Choroid plexus epithelial cell (primary cell): ENCODE data around the gene CCDC152.
A peak's percentile ranks its signal among the peaks of the same experiment; 100 is the strongest.
"Not testable (repeated sequence)": the region's sequence is repeated elsewhere in the genome, so short reads cannot be mapped to it uniquely, and the experiment has no call there.

Experiments used
- DNase-seq: peaks from one replicate; pipeline ENCODE4 v3.0.0-alpha.2; 2010; ENCODE audit warnings: low read depth
- H3K4me3 ChIP-seq: 2 replicates; pipeline ENCODE4 v1.5.1; 2011; ENCODE audit warnings: low read depth, mild to moderate bottlenecking, control low read depth, low read length, moderate library complexity
- TF ChIP-seq, protein P1 (sequence below): conservative IDR thresholded peaks from 2 replicates; pipeline ENCODE4 v1.5.1; 2011; ENCODE audit warnings: low read depth, mild to moderate bottlenecking, control low read depth, inconsistent platforms, low read length, moderate library complexity

Gene CCDC152

DNA sequence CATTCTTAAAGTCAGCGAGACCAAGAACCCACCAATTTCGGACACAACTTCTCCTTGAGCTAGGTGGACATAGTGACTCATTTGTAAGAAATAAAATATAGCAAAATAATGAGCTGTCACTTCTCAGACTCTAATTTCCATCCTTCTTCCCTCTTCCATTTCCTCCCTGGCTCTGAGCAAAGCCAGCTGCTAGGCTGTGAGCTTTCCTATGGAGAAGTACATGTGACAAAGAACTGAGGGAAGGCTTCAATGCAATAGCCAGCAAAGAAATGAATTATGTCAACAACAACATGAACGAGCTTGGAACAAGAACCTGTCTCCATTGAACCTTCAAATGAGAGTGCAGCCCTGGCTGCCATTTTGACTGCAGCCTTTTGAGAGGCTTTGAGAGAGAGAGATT, 81.0 kb downstream of the CCDC152 start:
- no peak overlapping the region for H3K4me3 ChIP-seq
- DNase-seq = no peak
- TF ChIP-seq, protein P1, sequence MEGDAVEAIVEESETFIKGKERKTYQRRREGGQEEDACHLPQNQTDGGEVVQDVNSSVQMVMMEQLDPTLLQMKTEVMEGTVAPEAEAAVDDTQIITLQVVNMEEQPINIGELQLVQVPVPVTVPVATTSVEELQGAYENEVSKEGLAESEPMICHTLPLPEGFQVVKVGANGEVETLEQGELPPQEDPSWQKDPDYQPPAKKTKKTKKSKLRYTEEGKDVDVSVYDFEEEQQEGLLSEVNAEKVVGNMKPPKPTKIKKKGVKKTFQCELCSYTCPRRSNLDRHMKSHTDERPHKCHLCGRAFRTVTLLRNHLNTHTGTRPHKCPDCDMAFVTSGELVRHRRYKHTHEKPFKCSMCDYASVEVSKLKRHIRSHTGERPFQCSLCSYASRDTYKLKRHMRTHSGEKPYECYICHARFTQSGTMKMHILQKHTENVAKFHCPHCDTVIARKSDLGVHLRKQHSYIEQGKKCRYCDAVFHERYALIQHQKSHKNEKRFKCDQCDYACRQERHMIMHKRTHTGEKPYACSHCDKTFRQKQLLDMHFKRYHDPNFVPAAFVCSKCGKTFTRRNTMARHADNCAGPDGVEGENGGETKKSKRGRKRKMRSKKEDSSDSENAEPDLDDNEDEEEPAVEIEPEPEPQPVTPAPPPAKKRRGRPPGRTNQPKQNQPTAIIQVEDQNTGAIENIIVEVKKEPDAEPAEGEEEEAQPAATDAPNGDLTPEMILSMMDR = no peak

- TF ChIP-seq, protein P1 = no peak
- DNase-seq = no peak
- no peak overlapping the region for H3K4me3 ChIP-seq
These were observed 82.6 kb downstream of the CCDC152 start for GRCh38 chr5:42839196-42839595.

DNA sequence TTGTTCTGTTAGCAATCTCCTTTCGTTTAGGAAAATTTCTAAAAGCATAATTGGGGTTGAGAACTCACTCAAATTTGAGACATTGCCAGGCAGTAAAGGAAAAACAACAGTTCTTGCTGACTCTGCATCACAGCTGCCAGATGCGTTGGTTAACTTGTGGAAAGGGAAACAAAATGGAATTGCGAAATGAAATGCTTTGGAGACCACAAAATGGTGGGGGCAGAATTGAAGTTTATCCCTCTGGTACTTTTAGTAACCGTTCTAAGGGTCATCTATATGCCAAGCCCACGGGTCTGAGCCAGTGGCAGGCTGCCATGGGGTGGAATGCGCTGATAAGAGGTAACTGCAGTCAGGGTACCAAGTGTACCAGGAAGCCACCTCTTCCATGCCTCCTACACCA, 83.7 kb downstream of the CCDC152 start:
- DNase-seq = peak; percentile 98

DNA sequence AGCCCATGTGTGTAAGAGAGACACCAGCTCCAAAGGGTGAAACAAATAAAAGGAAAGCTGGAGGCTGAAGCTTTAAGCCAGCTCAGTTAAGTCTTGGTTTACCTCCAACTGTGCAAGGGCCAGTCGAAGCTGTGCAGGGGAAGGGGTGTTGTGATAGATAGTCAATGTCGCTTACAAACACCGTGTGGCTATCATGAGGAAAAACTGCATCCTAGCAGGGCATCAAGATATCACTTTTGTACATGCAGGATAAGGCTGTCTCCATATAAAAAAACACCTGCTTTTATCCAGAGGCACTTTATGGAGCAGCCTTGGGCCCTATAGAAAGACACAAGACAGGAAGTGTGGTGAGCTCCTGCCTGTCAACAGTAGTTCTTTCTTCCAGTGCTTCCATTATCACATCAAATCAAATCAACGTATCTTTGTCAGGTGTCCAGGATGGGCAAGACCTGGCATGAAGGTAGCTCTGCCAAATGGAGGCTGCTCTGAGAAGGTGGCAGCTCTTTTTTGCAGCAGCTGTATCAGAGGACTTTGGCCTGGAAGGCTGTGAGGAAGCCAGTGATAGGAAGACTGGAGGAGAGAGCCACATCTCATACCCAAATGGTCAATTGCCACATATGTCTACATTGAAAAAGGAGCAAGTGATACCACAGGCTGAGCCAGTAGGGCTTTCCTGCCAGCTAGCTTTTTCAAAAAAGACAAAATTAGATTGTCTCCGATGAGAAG, 84.4 kb downstream of the CCDC152 start:
- H3K4me3 ChIP-seq = no peak overlapping the region
- TF ChIP-seq, protein P1 = no peak
- DNase-seq = peak; percentile 38

More for the DNA sequence above, 83.7 kb downstream of the CCDC152 start:
- no peak overlapping the region for H3K4me3 ChIP-seq
- TF ChIP-seq, protein P1 = no peak

DNA sequence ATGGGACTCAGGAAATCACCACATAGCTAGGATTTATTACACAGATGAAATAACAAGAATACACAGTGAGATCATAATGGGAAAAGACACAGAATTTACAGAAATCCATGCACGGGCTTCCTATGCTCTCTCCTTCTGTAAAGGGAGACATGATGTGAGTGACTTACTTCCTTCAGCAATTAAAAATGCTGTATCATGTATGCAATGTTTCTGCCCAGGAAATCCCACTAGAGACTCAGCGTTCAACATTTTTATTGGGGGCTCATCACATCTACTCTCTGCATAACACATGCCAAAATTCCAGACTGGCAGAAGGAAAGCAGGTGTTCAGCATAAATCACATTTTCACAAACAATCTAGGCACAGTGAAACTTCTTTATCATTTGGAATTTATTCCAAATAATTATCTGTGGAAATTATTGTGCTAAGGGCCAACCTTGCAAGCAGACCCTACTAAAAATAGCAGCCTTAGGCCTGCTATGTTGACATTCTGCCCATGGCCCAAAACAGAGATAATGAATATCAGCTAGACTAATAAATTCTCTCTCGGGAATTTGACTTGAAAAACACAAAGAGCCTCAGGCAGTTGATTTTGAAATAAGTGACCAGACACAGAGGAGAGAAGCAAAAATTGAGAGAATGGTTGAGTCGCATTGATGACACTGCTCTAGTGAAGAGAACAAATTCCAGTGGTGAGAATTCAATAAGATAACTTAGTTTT, 86.5 kb downstream of the CCDC152 start:
- DNase-seq = no peak
- no peak overlapping the region for H3K4me3 ChIP-seq
- TF ChIP-seq, protein P1 = no peak

DNA sequence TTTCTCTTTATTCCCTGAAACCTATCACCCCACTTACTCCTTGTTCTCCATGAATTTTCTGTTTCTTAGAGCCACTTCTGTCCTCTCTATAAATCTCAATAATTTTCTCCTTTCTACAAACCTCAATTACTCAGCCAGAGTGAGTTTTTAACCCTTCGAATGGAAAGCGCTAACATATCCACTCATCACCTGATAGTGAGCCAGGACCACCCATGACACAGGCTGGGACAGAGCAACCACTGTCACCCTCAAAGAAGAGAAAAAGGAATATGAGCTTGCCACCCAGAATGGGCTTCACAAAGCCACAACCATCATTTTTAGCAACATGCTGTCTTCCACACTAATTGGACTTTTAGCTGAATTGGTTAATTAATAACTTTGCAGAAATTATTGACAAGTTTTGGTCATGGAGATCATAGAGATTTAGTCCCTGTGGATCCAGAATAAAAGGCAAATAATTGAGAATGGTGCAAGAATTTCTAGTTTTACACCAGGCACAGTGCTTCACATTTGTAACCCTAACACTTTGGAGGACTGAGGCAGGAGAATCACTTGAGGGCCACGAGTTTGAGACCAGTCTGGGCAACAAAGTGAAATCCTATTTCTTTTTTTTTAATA, 87.2 kb downstream of the CCDC152 start:
- TF ChIP-seq, protein P1 = no peak
- DNase-seq = no peak
- no peak overlapping the region for H3K4me3 ChIP-seq

DNA sequence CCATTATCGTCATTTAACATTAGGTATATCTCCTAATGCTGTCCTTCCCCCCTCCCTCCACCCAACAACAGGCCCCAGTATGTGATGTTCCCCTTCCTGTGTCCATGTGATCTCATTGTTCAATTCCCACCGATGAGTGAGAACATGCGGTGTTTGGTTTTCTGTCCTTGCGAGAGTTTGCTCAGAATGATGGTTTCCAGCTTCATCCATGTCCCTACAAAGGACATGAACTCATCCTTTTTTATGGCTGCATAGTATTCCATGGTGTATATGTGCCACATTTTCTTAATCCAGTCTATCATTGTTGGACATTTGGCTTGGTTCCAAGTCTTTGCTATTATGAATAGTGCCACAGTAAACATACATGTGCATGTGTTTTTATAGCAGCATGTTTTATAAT, 87.8 kb downstream of the CCDC152 start:
- DNase-seq, H3K4me3 ChIP-seq: not testable (repeated sequence)
